Left ventricle myocardium superior (tissue), 1 donor: ENCODE measurements around the gene SLC16A7. TPM values are rescaled to one million over a fixed set of nuclear protein-coding genes. Genes with fewer than 3 reads are reported as not detected.
"Not testable (repeated sequence)": the region's sequence is repeated elsewhere in the genome, so short reads cannot be mapped to it uniquely, and the experiment has no call there.

Source experiments
- ATAC-seq: fragments of 200-7000 bp; cut with Tn5 transposase; one replicate; pipeline ENCODE4 v1.9.1; 2020; ENCODE audit warnings: mild to moderate bottlenecking, moderate library complexity
- DNase-seq: peaks from one replicate; pipeline ENCODE4 v3.0.0-alpha.2; 2020
- intact Hi-C: fragments of 100-400 bp; cut with micrococcal nuclease; formaldehyde crosslinking; loops from one replicate; pipeline ENCODE4 v1.11.0; 2022
- long read RNA-seq: library from polyadenylated mRNA; unstranded; transcript quantifications from one replicate; pipeline ENCODE4 v2.0.0, GENCODE V29; 2021
- total RNA-seq: library from RNA; stranded (reverse); fragmentation: NEBNext Ultra II Directional; extraction: Animal tissue kit (Norgen Biotek cat#: 25700); gene quantifications from one replicate; pipeline ENCODE4 v1.2.1, GENCODE V29; 2021
- donor health status: DM: no; HTN: yes; CAD: no; lungs with severe emphysema.

SLC16A7 gene
- total RNA-seq, result 129 TPM
- long read RNA-seq, transcript SLC16A7-206 (5 exons, 1,603 nt), result minor isoform, 5 of 31 reads
- long read RNA-seq, transcript SLC16A7-203 (6 exons, 1,969 nt), result major isoform, 6 of 31 reads
- long read RNA-seq, partial matches to known transcripts, result 4 of 31 reads
- long read RNA-seq, other reads (novel, unspliced or antisense), result 16 of 31 reads

GRCh38 chr12:59595883-59596540 lies at the start of gene SLC16A7:
TSS of gene SLC16A7 (plus strand) at chr12:59596029. CDS start at chr12:59704802, 108,773 bp downstream.
- ATAC-seq (peak; percentile 88), DNase-seq (peak; percentile 95)
- intact Hi-C loops, result loop anchor here (10.0 kb wide), 1 partner anchor 179 kb away; no protein-coding TSS in a partner anchor

- DNase-seq (no peak), ATAC-seq (no peak)
- intact Hi-C loops, result no loop called here
These were observed 46.9 kb upstream of the SLC16A7 start for GRCh38 chr12:59548930-59549329.

GRCh38 chr12:59559696-59560095 lies 36.1 kb upstream of the SLC16A7 start:
- intact Hi-C loops, result no loop called here
- no peak for ATAC-seq
- DNase-seq, result no peak

- intact Hi-C loops, result no loop called here
- ATAC-seq (no peak), DNase-seq (no peak)
These were observed 25.7 kb upstream of the SLC16A7 start for GRCh38 chr12:59570145-59570544.

GRCh38 chr12:59574406-59574805 lies 21.4 kb upstream of the SLC16A7 start:
- DNase-seq, result no peak
- ATAC-seq, result no peak
- intact Hi-C loops, result no loop called here

- DNase-seq, result no peak
- ATAC-seq, result no peak
- intact Hi-C loops, result no loop called here
These were observed 20.0 kb upstream of the SLC16A7 start for GRCh38 chr12:59575826-59576225.

- ATAC-seq (no peak), DNase-seq (no peak)
- intact Hi-C loops, result no loop called here
These were observed 17.6 kb upstream of the SLC16A7 start for GRCh38 chr12:59578254-59578653.

GRCh38 chr12:59579631-59580030 lies 16.2 kb upstream of the SLC16A7 start:
- ATAC-seq, result peak; percentile 52
- no peak for DNase-seq
- intact Hi-C loops, result no loop called here

- no peak for DNase-seq
- intact Hi-C loops, result no loop called here
- peak; percentile 78 for ATAC-seq
These were observed 15.8 kb upstream of the SLC16A7 start for GRCh38 chr12:59580050-59580449.

GRCh38 chr12:59583003-59583712 lies 12.7 kb upstream of the SLC16A7 start:
- no peak for ATAC-seq
- DNase-seq, result no peak
- intact Hi-C loops, result no loop called here

- intact Hi-C loops, result no loop called here
- DNase-seq, result no peak
- no peak for ATAC-seq
These were observed 8.1 kb upstream of the SLC16A7 start for GRCh38 chr12:59587710-59588109.

GRCh38 chr12:59593761-59594160 lies 2.1 kb upstream of the SLC16A7 start:
- no peak for ATAC-seq
- intact Hi-C loops, result loop anchor here (10.0 kb wide), 1 partner anchor 181 kb away; no protein-coding TSS in a partner anchor

GRCh38 chr12:59594943-59595500 lies 807 bp upstream of the SLC16A7 start:
- no peak for DNase-seq
- intact Hi-C loops, result loop anchor here (10.0 kb wide), 1 partner anchor 180 kb away; no protein-coding TSS in a partner anchor
- no peak for ATAC-seq

More at GRCh38 chr12:59593761-59594160, 2.1 kb upstream of the SLC16A7 start:
- DNase-seq, result no peak

GRCh38 chr12:59595565-59595882 lies 305 bp upstream of the SLC16A7 start:
- intact Hi-C loops, result loop anchor here (10.0 kb wide), 1 partner anchor 179 kb away; no protein-coding TSS in a partner anchor
- ATAC-seq, result no peak
- no peak for DNase-seq

GRCh38 chr12:59597385-59597781 lies 1.6 kb downstream of the SLC16A7 start:
- intact Hi-C loops, result loop anchor here (10.0 kb wide), 1 partner anchor 177 kb away; no protein-coding TSS in a partner anchor
- DNase-seq, result no peak
- ATAC-seq, result peak; percentile 60

- no peak for DNase-seq
- intact Hi-C loops, result no loop called here
- ATAC-seq, result no peak
These were observed 4.3 kb downstream of the SLC16A7 start for GRCh38 chr12:59600171-59600570.

- ATAC-seq, result no peak
- intact Hi-C loops, result no loop called here
- no peak for DNase-seq
These were observed 7.9 kb downstream of the SLC16A7 start for GRCh38 chr12:59603754-59604153.

- intact Hi-C loops, ATAC-seq, DNase-seq: not testable (repeated sequence)
These were observed 17.1 kb downstream of the SLC16A7 start for GRCh38 chr12:59612823-59613434.

GRCh38 chr12:59615392-59616165 lies 19.8 kb downstream of the SLC16A7 start:
- intact Hi-C loops, result no loop called here
- peak; percentile 97 for ATAC-seq
- DNase-seq, result peak; percentile 56
